Measurements from ENCODE around the gene KLF15.

KLF15 gene

GRCh38 chr3:126357295-126358037 is at the start of gene KLF15:
Gene KLF15, minus strand, starts transcription at chr3:126357408. Its CDS starts 4,486 bp downstream, at chr3:126352922.
- peak; percentile 86 for DNase-seq (ENCODE audit: low read depth)

GRCh38 chr3:126406389-126407296 is 49.4 kb upstream of the KLF15 start:
- DNase-seq (ENCODE audit: low read depth), result no peak

GRCh38 chr3:126402666-126403302 is 45.6 kb upstream of the KLF15 start:
- no peak for DNase-seq (ENCODE audit: low read depth)

GRCh38 chr3:126402178-126402577 is 45.0 kb upstream of the KLF15 start:
- DNase-seq (ENCODE audit: low read depth), result no peak

- DNase-seq (ENCODE audit: low read depth), result no peak
Observed at GRCh38 chr3:126401611-126402160, 44.5 kb upstream of the KLF15 start.

- no peak for DNase-seq (ENCODE audit: low read depth)
Observed at GRCh38 chr3:126399756-126400155, 42.5 kb upstream of the KLF15 start.

GRCh38 chr3:126399351-126399735 is 42.1 kb upstream of the KLF15 start:
- no peak for DNase-seq (ENCODE audit: low read depth)

- DNase-seq (ENCODE audit: low read depth), result no peak
Observed at GRCh38 chr3:126398423-126399350, 41.5 kb upstream of the KLF15 start.

GRCh38 chr3:126397610-126398422 is 40.6 kb upstream of the KLF15 start:
- DNase-seq (ENCODE audit: low read depth), result no peak

GRCh38 chr3:126396536-126396935 is 39.3 kb upstream of the KLF15 start:
- no peak for DNase-seq (ENCODE audit: low read depth)

- no peak for DNase-seq (ENCODE audit: low read depth)
Observed at GRCh38 chr3:126395846-126396513, 38.8 kb upstream of the KLF15 start.

GRCh38 chr3:126394977-126395321 is 37.7 kb upstream of the KLF15 start:
- DNase-seq (ENCODE audit: low read depth), result no peak

GRCh38 chr3:126394179-126394976 is 37.2 kb upstream of the KLF15 start, which contains the start of gene CFAP100:
Gene CFAP100, plus strand, starts transcription at chr3:126394909. Its CDS starts 1,092 bp downstream, at chr3:126396001.
- no peak for DNase-seq (ENCODE audit: low read depth)

GRCh38 chr3:126393563-126393962 is 36.4 kb upstream of the KLF15 start:
- no peak for DNase-seq (ENCODE audit: low read depth)

- no peak for DNase-seq (ENCODE audit: low read depth)
Observed at GRCh38 chr3:126392246-126392645, 35.0 kb upstream of the KLF15 start.

GRCh38 chr3:126391631-126392030 is 34.4 kb upstream of the KLF15 start:
- DNase-seq (ENCODE audit: low read depth), result no peak

- no peak for DNase-seq (ENCODE audit: low read depth)
Observed at GRCh38 chr3:126390751-126391150, 33.5 kb upstream of the KLF15 start.

- no peak for DNase-seq (ENCODE audit: low read depth)
Observed at GRCh38 chr3:126390201-126390600, 33.0 kb upstream of the KLF15 start.

GRCh38 chr3:126389794-126390146 is 32.6 kb upstream of the KLF15 start:
- no peak for DNase-seq (ENCODE audit: low read depth)
